GM23248 (cell line): ENCODE data around the gene EFCAB6. TPM values are rescaled to one million over a fixed set of nuclear protein-coding genes. Genes with fewer than 3 reads are reported as not detected.

ENCODE experiments used
- DNase-seq: peaks from one replicate; pipeline ENCODE4 v3.0.0-alpha.2; 2015
- H2AFZ ChIP-seq: fragments of 200-600 bp; sonication (generic); 2 replicates; pipeline ENCODE4 v1.6.1; 2016; ENCODE audit warnings: antibody characterized with exemption
- H3F3A ChIP-seq: fragments of 200-600 bp; sonication (generic); 2 replicates; pipeline ENCODE4 v1.6.1; 2016; ENCODE audit warnings: mild to moderate bottlenecking, antibody characterized with exemption, mixed run types; ENCODE audit not compliant: insufficient read depth
- H3K27ac ChIP-seq: fragments of 200-600 bp; sonication (generic); 2 replicates; pipeline ENCODE4 v1.5.1; 2016; ENCODE audit warnings: mild to moderate bottlenecking
- H3K27me3 ChIP-seq: fragments of 200-600 bp; sonication (generic); replicated peaks from 2 replicates; pipeline ENCODE4 v1.6.1; 2016; ENCODE audit warnings: mild to moderate bottlenecking; ENCODE audit not compliant: insufficient read depth
- H3K36me3 ChIP-seq: fragments of 200-600 bp; sonication (generic); 2 replicates; pipeline ENCODE4 v1.6.1; 2016; ENCODE audit warnings: low read depth, mild to moderate bottlenecking
- H3K4me1 ChIP-seq: fragments of 200-600 bp; sonication (generic); 2 replicates; pipeline ENCODE4 v1.6.1; 2016; ENCODE audit warnings: mild to moderate bottlenecking; ENCODE audit not compliant: insufficient read depth
- H3K4me2 ChIP-seq: fragments of 200-600 bp; sonication (generic); one replicate; pipeline ENCODE4 v1.6.1; 2016; ENCODE audit warnings: mild to moderate bottlenecking; ENCODE audit not compliant: unreplicated experiment
- H3K4me3 ChIP-seq: fragments of 200-600 bp; sonication (generic); 2 replicates; pipeline ENCODE4 v1.5.1; 2016; ENCODE audit warnings: mild to moderate bottlenecking
- H3K79me2 ChIP-seq: fragments of 200-600 bp; sonication (generic); 2 replicates; pipeline ENCODE4 v1.6.1; 2016; ENCODE audit warnings: mild to moderate bottlenecking; ENCODE audit not compliant: insufficient read depth
- H3K9ac ChIP-seq: fragments of 200-600 bp; sonication (generic); 2 replicates; pipeline ENCODE4 v1.6.1; 2016; ENCODE audit warnings: mild to moderate bottlenecking
- H3K9me2 ChIP-seq: fragments of 200-600 bp; sonication (generic); 2 replicates; pipeline ENCODE4 v1.6.1; 2016; ENCODE audit warnings: mixed run types, mild to moderate bottlenecking, moderate library complexity; ENCODE audit not compliant: insufficient read depth
- H3K9me3 ChIP-seq: fragments of 200-600 bp; sonication (generic); one replicate; pipeline ENCODE4 v1.6.1; 2017; ENCODE audit warnings: low read depth
- H4K20me1 ChIP-seq: fragments of 200-600 bp; sonication (generic); 2 replicates; pipeline ENCODE4 v1.6.0; 2016; ENCODE audit not compliant: insufficient read depth
- EZH2 ChIP-seq: fragments of 200-600 bp; sonication (generic); IDR thresholded peaks from 2 replicates; pipeline ENCODE4 v1.6.1; 2018; ENCODE audit warnings: antibody characterized with exemption, mild to moderate bottlenecking; ENCODE audit not compliant: insufficient read depth, poor library complexity, severe bottlenecking
- EZH2phosphoT487 ChIP-seq: fragments of 200-600 bp; sonication (generic); IDR thresholded peaks from 2 replicates; pipeline ENCODE4 v1.6.1; 2018; ENCODE audit warnings: antibody characterized with exemption, moderate library complexity, mild to moderate bottlenecking, low read depth; ENCODE audit not compliant: insufficient read depth
- WGBS, 2 experiments: methylation state at CpG; one replicate each; pipeline ENCODE4 v1.1.6; 2015 to 2017; ENCODE audit warnings: low lambda C conversion rate in 2 of 2, low coverage in 1 of 2; ENCODE audit errors: missing lambda C conversion rate in 2 of 2; 5-methylcytosine and 5-hydroxymethylcytosine counted together
- in situ Hi-C: fragments of 300-500 bp; cut with MboI; formaldehyde crosslinking; loops from 2 replicates; pipeline ENCODE4 v1.15.0; 2020
- polyA plus RNA-seq: library from polyadenylated mRNA; unstranded; fragments of >200 nt; fragmentation: Nextera tagmentation; extraction: Ambion mirVana; gene quantifications from 2 replicates; pipeline ENCODE4 v1.2.1, GENCODE V29; 2016
- total RNA-seq: library from RNA; depleted of rRNA; stranded (reverse); fragments of >200 nt; shearing (Covaris generic); gene quantifications from 2 replicates; pipeline ENCODE4 v1.2.3, GENCODE V29; 2014

EFCAB6 gene
- total and polyA plus RNA-seq, 2 experiments from 2014 or later = 1.5 to 2.1 TPM

GRCh38 chr22:43583501-43583900 is 228.6 kb downstream of the EFCAB6 start:
- TF ChIP-seq EZH2 (no peak), EZH2phosphoT487 (no peak)
- no peak for DNase-seq
- Histone ChIP-seq H4K20me1 (no peaks in the 10 kb centered on the region), H3K9ac (no peak overlapping the region), H3K4me3 (no peak overlapping the region), H3K79me2 (no peaks in the 10 kb centered on the region), H3K27me3 (no peaks in the 10 kb centered on the region), H3F3A (no peaks in the 10 kb centered on the region), H3K9me2 (no peaks in the 10 kb centered on the region), H3K36me3 (no peaks in the 10 kb centered on the region), H3K27ac (no peak overlapping the region), H3K4me2 (no peak overlapping the region), H3K4me1 (no peaks in the 10 kb centered on the region), H2AFZ (no peak overlapping the region), H3K9me3 (no peaks in the 10 kb centered on the region)
- WGBS, 2 experiments = 2 to 12% methylated on average over 2 of the region's 2 CpGs
- in situ Hi-C loops = no loop called here

GRCh38 chr22:43582394-43582793 is 229.7 kb downstream of the EFCAB6 start:
- Histone ChIP-seq H4K20me1 (no peaks in the 10 kb centered on the region), H3K79me2 (no peaks in the 10 kb centered on the region), H3K27ac (no peak overlapping the region), H3K9me3 (no peaks in the 10 kb centered on the region), H3F3A (no peaks in the 10 kb centered on the region), H3K4me3 (no peak overlapping the region), H3K27me3 (no peaks in the 10 kb centered on the region; the same call in 1 of the 2 replicates), H3K36me3 (no peaks in the 10 kb centered on the region), H3K4me1 (no peaks in the 10 kb centered on the region), H3K9ac (no peak overlapping the region), H3K9me2 (no peaks in the 10 kb centered on the region), H2AFZ (no peak overlapping the region), H3K4me2 (no peak overlapping the region)
- no peak for TF ChIP-seq EZH2phosphoT487
- no peak for TF ChIP-seq EZH2
- in situ Hi-C loops = no loop called here
- no peak for DNase-seq
- WGBS, 2 experiments = 21 to 32% methylated on average over 1 of the region's 1 CpG

GRCh38 chr22:43580271-43580750 is 231.8 kb downstream of the EFCAB6 start:
- H3K9ac ChIP-seq = no peak overlapping the region
- no peaks in the 10 kb centered on the region for H3K79me2 ChIP-seq
- no peaks in the 10 kb centered on the region; the same call in 1 of the 2 replicates for H3K27me3 ChIP-seq
- WGBS, 2 experiments = 20 to 23% methylated on average over 4 of the region's 4 CpGs
- TF ChIP-seq EZH2 (no peak), EZH2phosphoT487 (no peak)
- H3K4me1 ChIP-seq = no peaks in the 10 kb centered on the region
- no peaks in the 10 kb centered on the region for H4K20me1 ChIP-seq
- H3K27ac ChIP-seq = no peak overlapping the region
- no peaks in the 10 kb centered on the region for H3K9me2 ChIP-seq
- H2AFZ ChIP-seq = no peak overlapping the region
- no peaks in the 10 kb centered on the region for H3K9me3 ChIP-seq
- no peak for DNase-seq
- in situ Hi-C loops = no loop called here
- no peak overlapping the region for H3K4me2 ChIP-seq
- H3K36me3 ChIP-seq = no peaks in the 10 kb centered on the region
- no peaks in the 10 kb centered on the region for H3F3A ChIP-seq
- no peak overlapping the region for H3K4me3 ChIP-seq

GRCh38 chr22:43574738-43575137 is 237.4 kb downstream of the EFCAB6 start:
- Histone ChIP-seq H3K27ac (no peak overlapping the region), H3K4me1 (no peaks in the 10 kb centered on the region), H3K79me2 (no peaks in the 10 kb centered on the region), H3K4me2 (no peak overlapping the region), H3F3A (no peaks in the 10 kb centered on the region), H3K27me3 (peaks cover 7% of the 10 kb centered on the region; the same call in 1 of the 2 replicates), H3K36me3 (no peaks in the 10 kb centered on the region), H3K4me3 (no peak overlapping the region), H3K9me2 (no peaks in the 10 kb centered on the region), H4K20me1 (no peaks in the 10 kb centered on the region), H3K9ac (no peak overlapping the region), H2AFZ (no peak overlapping the region), H3K9me3 (no peaks in the 10 kb centered on the region)
- in situ Hi-C loops = no loop called here
- 61 to 64% methylated on average over 5 of the region's 5 CpGs for WGBS, 2 experiments
- TF ChIP-seq EZH2 = no peak
- TF ChIP-seq EZH2phosphoT487 = no peak
- no peak for DNase-seq

- no peak overlapping the region for H3K9ac ChIP-seq
- no peaks in the 10 kb centered on the region for H3K9me2 ChIP-seq
- DNase-seq = no peak
- H3K4me3 ChIP-seq = no peak overlapping the region
- no peaks in the 10 kb centered on the region for H4K20me1 ChIP-seq
- no peaks in the 10 kb centered on the region for H3K4me1 ChIP-seq
- H3K9me3 ChIP-seq = no peaks in the 10 kb centered on the region
- H3K36me3 ChIP-seq = no peaks in the 10 kb centered on the region
- no peak overlapping the region for H2AFZ ChIP-seq
- 45 to 47% methylated on average over 9 of the region's 9 CpGs for WGBS, 2 experiments
- TF ChIP-seq EZH2 (no peak), EZH2phosphoT487 (no peak)
- peaks cover 7% of the 10 kb centered on the region; the same call in 1 of the 2 replicates for H3K27me3 ChIP-seq
- H3K27ac ChIP-seq = no peak overlapping the region
- in situ Hi-C loops = no loop called here
- no peaks in the 10 kb centered on the region for H3F3A ChIP-seq
- H3K79me2 ChIP-seq = no peaks in the 10 kb centered on the region
- H3K4me2 ChIP-seq = no peak overlapping the region
These were observed 239.4 kb downstream of the EFCAB6 start for GRCh38 chr22:43572710-43573109.
